Eye (tissue), 1 donor: ENCODE measurements around the gene SYNGR2.

Source experiments
- DNase-seq: peaks from one replicate; pipeline ENCODE4 v3.0.0-alpha.2; 2015

SYNGR2 gene

GRCh38 chr17:78173097-78173715, 4.8 kb downstream of the SYNGR2 start:
- DNase-seq: no peak

- DNase-seq: no peak
Measured at GRCh38 chr17:78174346-78174869, 6.0 kb downstream of the SYNGR2 start.

DNA sequence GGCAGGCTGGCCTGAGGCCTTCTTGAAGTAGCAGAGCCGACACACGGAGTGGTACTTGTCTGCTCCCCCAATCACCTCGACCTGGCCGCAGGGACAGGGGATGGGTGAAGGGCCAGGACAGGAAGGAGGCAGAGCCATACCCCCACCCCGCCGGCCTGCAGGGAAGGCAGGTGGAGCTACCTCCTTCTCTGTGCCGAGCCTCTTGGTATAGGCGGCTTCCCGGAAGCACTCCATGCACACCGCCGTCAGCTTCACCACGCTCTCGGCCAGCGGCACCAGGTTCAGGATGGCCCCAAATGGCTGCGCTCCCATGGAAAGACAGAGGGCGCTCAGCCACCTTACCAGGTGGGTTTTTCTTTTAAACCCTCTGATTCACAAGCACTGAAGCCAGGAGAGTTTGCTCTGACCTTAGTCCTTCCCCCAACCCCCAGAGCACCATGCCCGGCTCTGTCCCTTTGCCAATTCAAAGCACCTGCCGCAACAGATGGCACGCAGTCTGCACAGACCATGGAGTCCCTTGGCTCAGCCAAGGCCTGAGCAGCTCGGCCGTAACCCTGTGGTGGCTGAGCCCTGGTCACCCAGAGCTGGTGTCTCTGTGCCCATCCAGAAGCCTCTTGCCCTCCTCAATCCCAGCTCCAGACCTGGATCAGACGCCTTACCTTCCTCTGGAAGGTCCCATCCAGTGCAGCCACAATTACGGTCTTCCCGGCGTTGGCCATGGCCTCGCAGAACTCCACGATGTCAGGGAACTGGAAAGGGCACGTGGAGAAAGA, 6.7 kb downstream of the SYNGR2 start:
- DNase-seq: no peak

GRCh38 chr17:78175643-78175981, 7.2 kb downstream of the SYNGR2 start:
- no peak for DNase-seq

DNA sequence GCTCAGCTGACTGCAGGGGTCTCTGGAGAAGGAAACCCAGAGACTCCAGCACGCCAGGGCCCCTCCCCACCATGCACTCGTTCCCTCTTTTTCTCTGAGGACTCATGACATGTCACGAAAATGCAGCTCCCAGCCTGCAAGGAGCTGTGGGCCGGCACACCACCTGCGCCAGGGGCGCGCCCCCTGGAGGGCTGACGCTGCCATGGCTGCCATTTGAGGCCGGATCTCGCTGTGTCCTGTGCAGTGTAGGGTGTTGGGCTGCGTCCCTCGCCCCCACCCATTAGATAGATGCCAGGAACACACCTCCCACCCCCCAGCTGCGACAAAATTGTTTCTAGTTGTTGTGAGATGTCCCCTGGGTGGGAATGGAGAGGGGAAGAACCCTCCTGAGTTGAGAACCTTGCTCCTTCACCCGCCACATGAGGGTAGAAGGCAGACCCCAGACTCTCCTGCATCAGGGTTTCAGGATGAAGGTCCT, 8.2 kb downstream of the SYNGR2 start:
- DNase-seq: peak; percentile 75

DNA sequence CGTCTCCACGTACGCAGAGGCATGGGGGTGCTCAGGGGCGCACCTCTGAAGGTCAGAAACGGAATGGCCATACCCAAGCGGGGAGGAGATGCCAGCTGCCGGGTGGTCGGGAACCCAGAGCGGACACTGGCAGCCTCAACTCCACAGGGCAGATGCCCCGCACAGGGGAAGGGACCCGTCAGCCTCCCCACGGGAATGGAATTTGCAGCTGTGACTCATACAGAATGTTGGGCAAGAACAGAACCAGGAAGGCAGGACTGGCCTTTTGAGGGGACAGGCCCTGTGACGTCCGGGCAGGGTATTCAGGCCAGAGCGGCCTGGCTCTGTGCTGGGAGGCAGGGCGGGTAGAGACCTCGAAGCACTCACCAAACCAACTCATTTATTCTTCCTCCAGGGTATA, 11.0 kb downstream of the SYNGR2 start:
- no peak for DNase-seq

GRCh38 chr17:78180083-78180482, 11.7 kb downstream of the SYNGR2 start:
- DNase-seq: no peak

DNA sequence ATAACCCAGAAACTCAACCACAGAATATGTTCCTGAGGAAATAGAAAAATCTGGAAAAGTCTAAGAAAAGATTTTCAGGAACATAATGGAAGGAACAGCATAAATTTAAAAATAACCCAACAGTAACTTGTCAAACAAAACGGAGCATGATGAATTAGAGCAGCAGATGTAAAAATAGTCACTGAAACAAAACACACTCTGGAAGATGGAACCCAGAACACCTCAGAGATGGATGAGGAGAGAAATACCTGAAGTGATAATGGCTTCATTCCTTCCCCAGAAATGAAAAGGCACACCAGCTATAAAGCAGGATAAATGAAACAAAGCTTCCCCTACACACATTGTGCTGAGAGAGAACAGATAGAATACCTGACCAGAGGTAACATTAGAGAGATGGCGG, 12.1 kb downstream of the SYNGR2 start:
- DNase-seq: no peak

GRCh38 chr17:78182504-78182903, 14.1 kb downstream of the SYNGR2 start:
- DNase-seq: no peak

- DNase-seq: no peak
Measured at GRCh38 chr17:78183916-78184315, 15.5 kb downstream of the SYNGR2 start.

GRCh38 chr17:78184351-78184750, 16.0 kb downstream of the SYNGR2 start:
- DNase-seq: no peak

DNA sequence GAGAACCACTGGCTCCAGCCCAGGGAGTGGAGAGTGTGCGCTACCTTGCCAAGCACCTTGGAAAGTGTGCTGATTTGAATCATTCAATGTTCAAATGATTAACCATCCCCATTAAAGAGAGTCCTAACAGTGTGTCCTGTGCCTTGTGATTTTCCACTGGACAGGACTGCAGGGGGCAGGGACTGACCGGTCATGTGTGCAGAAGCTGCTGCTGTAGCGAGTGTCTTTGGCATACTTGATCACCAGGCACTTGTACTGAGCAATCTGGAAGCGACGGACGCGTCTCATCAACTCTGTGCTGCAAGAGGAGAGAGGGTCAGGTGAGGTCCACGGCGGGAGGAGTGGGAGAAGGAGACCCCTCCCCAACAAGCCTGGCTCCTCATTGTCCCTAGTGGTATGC, 16.5 kb downstream of the SYNGR2 start:
- DNase-seq: no peak

DNA sequence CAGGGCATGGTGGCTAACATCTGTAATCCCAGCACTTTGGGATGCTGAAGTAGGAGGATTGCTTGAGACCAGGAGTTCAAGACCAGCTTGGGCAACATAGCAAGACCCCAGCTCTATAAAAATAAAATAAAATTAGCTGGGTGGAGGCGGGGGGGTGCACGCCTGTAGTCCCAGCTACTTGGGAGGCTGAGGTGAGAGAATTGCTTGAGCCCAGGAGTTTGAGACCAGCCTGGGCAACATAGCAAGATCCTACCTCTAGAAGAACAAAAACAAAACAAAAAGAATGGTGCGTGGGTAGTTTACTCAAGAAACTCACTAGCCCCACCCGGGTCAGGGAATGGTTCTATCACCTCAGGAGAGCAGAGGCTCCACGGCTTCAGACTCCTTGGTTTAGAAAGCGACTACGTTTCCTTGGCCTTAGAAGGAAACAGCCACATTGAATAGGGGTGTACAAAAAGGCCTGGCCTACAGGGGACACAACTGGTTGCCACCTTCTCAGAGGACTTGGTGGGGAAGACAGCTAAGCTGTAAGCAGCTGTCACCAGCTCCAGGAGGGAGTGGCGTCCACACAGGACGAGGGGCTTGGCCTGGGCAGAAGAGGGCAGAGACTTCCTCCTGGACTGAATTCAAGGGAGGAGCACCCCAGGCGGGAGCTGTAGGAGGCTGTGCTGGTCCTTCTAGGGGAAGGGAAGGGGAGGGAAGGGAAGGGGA, 17.8 kb downstream of the SYNGR2 start:
- DNase-seq: no peak

GRCh38 chr17:78186692-78187595, 18.6 kb downstream of the SYNGR2 start, which contains the start of the genes AFMID and TK1:
AFMID (plus strand) TSS chr17:78187362; CDS start chr17:78187371, 9 bp downstream.
TK1 (minus strand) TSS chr17:78187052; CDS start chr17:78186994, 58 bp downstream.
- peak; percentile 98 for DNase-seq

- peak; percentile 15 for DNase-seq
Measured at GRCh38 chr17:78196716-78197115, 28.3 kb downstream of the SYNGR2 start.

GRCh38 chr17:78197147-78197832, 28.9 kb downstream of the SYNGR2 start:
- peak; percentile 75 for DNase-seq

- DNase-seq: no peak
Measured at GRCh38 chr17:78200451-78200850, 32.1 kb downstream of the SYNGR2 start.

- DNase-seq: no peak
Measured at GRCh38 chr17:78202666-78203065, 34.3 kb downstream of the SYNGR2 start.

DNA sequence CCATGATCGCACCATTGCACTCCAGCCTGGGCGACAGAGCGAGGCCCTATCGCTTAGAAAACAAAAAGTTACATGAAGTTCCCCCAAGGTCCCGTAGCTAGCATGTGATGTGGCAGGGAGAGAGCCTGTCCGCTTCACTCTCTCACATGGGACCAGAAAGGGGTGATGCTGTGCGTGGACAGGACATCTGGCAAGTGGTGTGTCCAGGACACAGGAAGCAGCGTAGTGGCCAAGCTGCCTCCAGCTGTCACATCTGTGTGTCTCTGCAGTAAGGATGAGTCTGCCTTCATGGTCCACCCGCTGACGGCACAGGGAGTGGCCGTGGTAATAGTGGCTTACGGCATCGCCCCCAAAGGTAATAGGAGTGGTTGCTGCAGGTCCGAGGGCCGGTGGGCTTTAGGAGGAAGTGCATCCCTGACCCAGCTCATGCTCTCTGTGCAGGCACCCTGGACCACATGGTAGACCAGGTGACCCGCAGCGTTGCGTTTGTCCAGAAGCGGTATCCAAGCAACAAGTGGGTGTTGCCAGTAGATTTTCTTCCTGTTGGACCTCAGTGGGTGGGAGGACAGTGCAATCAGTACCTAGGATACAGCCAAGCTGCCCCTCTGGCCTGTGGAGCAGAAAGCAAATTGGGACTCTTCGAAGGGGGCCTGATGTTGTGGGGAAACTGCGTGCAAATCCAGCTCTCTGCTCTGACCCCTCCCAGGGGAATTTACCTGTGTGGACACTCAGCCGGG, 36.2 kb downstream of the SYNGR2 start:
- no peak for DNase-seq

GRCh38 chr17:78205124-78205775, 36.9 kb downstream of the SYNGR2 start:
- DNase-seq: no peak
